Measurements from ENCODE around the gene MGAT5.

MGAT5 gene

GRCh38 chr2:134372611-134373131 lies 118.8 kb downstream of the MGAT5 start:
- H3K9me2 ChIP-seq (ENCODE audit: low read depth, low read length), result no peaks in the 10 kb centered on the region
- no peak overlapping the region for H3K27ac ChIP-seq (ENCODE audit: low read depth, low read length, poor library complexity, severe bottlenecking)
- peaks cover 15% of the 10 kb centered on the region for H3K4me1 ChIP-seq (ENCODE audit: insufficient read depth, low read length, severe bottlenecking)
- no peak overlapping the region for H3K4me3 ChIP-seq (ENCODE audit: low read depth, low read length, poor library complexity, severe bottlenecking)
- no peaks in the 10 kb centered on the region for H4K20me1 ChIP-seq (ENCODE audit: insufficient read depth, low read length)
- H2AFZ ChIP-seq (ENCODE audit: low read length), result no peak overlapping the region
- no peaks in the 10 kb centered on the region for H3F3A ChIP-seq (ENCODE audit: insufficient read depth, low read length)
- H3K27me3 ChIP-seq (ENCODE audit: insufficient read depth, low read length), result no peaks in the 10 kb centered on the region
- H3K9ac ChIP-seq (ENCODE audit: low read length), result no peak overlapping the region
- peaks cover 94% of the 10 kb centered on the region for H3K36me3 ChIP-seq (ENCODE audit: insufficient read depth, low read length)
- no peaks in the 10 kb centered on the region for H3K9me3 ChIP-seq (ENCODE audit: low read length)
- H3K79me2 ChIP-seq (ENCODE audit: insufficient read depth, low read length), result no peaks in the 10 kb centered on the region
- TF ChIP-seq EZH2 (IDR thresholded peaks at IDR 0.05; ENCODE audit: borderline replicate concordance, low read length), result no peak
- TF ChIP-seq CTCF (IDR thresholded peaks at IDR 0.05; ENCODE audit: low read length), result no peak
- H3K4me2 ChIP-seq (ENCODE audit: low read length), result no peak overlapping the region

GRCh38 chr2:134375935-134376334 lies 122.1 kb downstream of the MGAT5 start:
- Histone ChIP-seq H3K4me3 (ENCODE audit: low read depth, low read length, poor library complexity, severe bottlenecking) (no peak overlapping the region), H3K9me3 (ENCODE audit: low read length) (no peaks in the 10 kb centered on the region), H3K27ac (ENCODE audit: low read depth, low read length, poor library complexity, severe bottlenecking) (no peak overlapping the region), H3K4me2 (ENCODE audit: low read length) (no peak overlapping the region), H3K79me2 (ENCODE audit: insufficient read depth, low read length) (no peaks in the 10 kb centered on the region), H3F3A (ENCODE audit: insufficient read depth, low read length) (no peaks in the 10 kb centered on the region), H2AFZ (ENCODE audit: low read length) (no peak overlapping the region), H3K4me1 (ENCODE audit: insufficient read depth, low read length, severe bottlenecking) (no peaks in the 10 kb centered on the region), H3K9me2 (ENCODE audit: low read depth, low read length) (no peaks in the 10 kb centered on the region), H3K36me3 (ENCODE audit: insufficient read depth, low read length) (peaks cover 87% of the 10 kb centered on the region), H4K20me1 (ENCODE audit: insufficient read depth, low read length) (no peaks in the 10 kb centered on the region), H3K9ac (ENCODE audit: low read length) (no peak overlapping the region), H3K27me3 (ENCODE audit: insufficient read depth, low read length) (no peaks in the 10 kb centered on the region)
- no peak for TF ChIP-seq EZH2 (IDR thresholded peaks at IDR 0.05; ENCODE audit: borderline replicate concordance, low read length)
- no peak for TF ChIP-seq CTCF (IDR thresholded peaks at IDR 0.05; ENCODE audit: low read length)

- Histone ChIP-seq H3K27ac (ENCODE audit: low read depth, low read length, poor library complexity, severe bottlenecking) (no peak overlapping the region), H3K36me3 (ENCODE audit: insufficient read depth, low read length) (peaks cover 82% of the 10 kb centered on the region), H3K4me3 (ENCODE audit: low read depth, low read length, poor library complexity, severe bottlenecking) (no peak overlapping the region), H3K79me2 (ENCODE audit: insufficient read depth, low read length) (no peaks in the 10 kb centered on the region), H3K27me3 (ENCODE audit: insufficient read depth, low read length) (no peaks in the 10 kb centered on the region), H4K20me1 (ENCODE audit: insufficient read depth, low read length) (no peaks in the 10 kb centered on the region), H3K9ac (ENCODE audit: low read length) (no peak overlapping the region), H3F3A (ENCODE audit: insufficient read depth, low read length) (no peaks in the 10 kb centered on the region), H3K9me2 (ENCODE audit: low read depth, low read length) (no peaks in the 10 kb centered on the region), H2AFZ (ENCODE audit: low read length) (no peak overlapping the region), H3K9me3 (ENCODE audit: low read length) (no peaks in the 10 kb centered on the region), H3K4me2 (ENCODE audit: low read length) (no peak overlapping the region), H3K4me1 (ENCODE audit: insufficient read depth, low read length, severe bottlenecking) (no peaks in the 10 kb centered on the region)
- TF ChIP-seq CTCF (IDR thresholded peaks at IDR 0.05; ENCODE audit: low read length) (no peak), EZH2 (IDR thresholded peaks at IDR 0.05; ENCODE audit: borderline replicate concordance, low read length) (no peak)
Observed at GRCh38 chr2:134377730-134378129, 123.9 kb downstream of the MGAT5 start.
